ENCODE results near the gene AMBRA1.

GRCh38 chr11:46557684-46558151 lies 36.1 kb downstream of the AMBRA1 start:
- TF ChIP-seq, protein P1, sequence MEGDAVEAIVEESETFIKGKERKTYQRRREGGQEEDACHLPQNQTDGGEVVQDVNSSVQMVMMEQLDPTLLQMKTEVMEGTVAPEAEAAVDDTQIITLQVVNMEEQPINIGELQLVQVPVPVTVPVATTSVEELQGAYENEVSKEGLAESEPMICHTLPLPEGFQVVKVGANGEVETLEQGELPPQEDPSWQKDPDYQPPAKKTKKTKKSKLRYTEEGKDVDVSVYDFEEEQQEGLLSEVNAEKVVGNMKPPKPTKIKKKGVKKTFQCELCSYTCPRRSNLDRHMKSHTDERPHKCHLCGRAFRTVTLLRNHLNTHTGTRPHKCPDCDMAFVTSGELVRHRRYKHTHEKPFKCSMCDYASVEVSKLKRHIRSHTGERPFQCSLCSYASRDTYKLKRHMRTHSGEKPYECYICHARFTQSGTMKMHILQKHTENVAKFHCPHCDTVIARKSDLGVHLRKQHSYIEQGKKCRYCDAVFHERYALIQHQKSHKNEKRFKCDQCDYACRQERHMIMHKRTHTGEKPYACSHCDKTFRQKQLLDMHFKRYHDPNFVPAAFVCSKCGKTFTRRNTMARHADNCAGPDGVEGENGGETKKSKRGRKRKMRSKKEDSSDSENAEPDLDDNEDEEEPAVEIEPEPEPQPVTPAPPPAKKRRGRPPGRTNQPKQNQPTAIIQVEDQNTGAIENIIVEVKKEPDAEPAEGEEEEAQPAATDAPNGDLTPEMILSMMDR (IDR thresholded peaks at IDR 0.05; ENCODE audit: borderline replicate concordance, extremely low read depth, low read length, poor library complexity, severe bottlenecking) = no peak
- TF ChIP-seq EZH2 (IDR thresholded peaks at IDR 0.05; ENCODE audit: borderline replicate concordance, low read depth, low read length, severe bottlenecking) = no peak
